Mononuclear cell (primary cell): ENCODE measurements around the gene SYNDIG1. TPM values are rescaled to one million over a fixed set of nuclear protein-coding genes. Genes with fewer than 3 reads are reported as not detected.

ENCODE experiments used
- H3K27me3 ChIP-seq: 2 replicates; pipeline ENCODE4 v1.6.0; 2011; ENCODE audit warnings: low read length, control low read depth; ENCODE audit not compliant: insufficient read depth
- H3K4me1 ChIP-seq: 2 replicates; pipeline ENCODE4 v1.5.1; 2011; ENCODE audit warnings: mild to moderate bottlenecking, low read length, control low read depth; ENCODE audit not compliant: insufficient read depth
- H3K4me3 ChIP-seq: 2 replicates; pipeline ENCODE4 v1.5.1; 2011; ENCODE audit warnings: mild to moderate bottlenecking, low read length, moderate library complexity
- H3K9me3 ChIP-seq: 2 replicates; pipeline ENCODE4 v1.5.1; 2011; ENCODE audit warnings: low read depth, mild to moderate bottlenecking, control low read depth, low read length
- total RNA-seq: library from RNA; depleted of rRNA; stranded (reverse); fragments of >200 nt; gene quantifications from one replicate; pipeline ENCODE4 v1.2.3, GENCODE V29; 2012

The SYNDIG1 gene
- total RNA-seq, 1 donor, result not detected

- H3K4me3 ChIP-seq, result no peak overlapping the region
- H3K9me3 ChIP-seq, result no peaks in the 10 kb centered on the region
- no peaks in the 10 kb centered on the region for H3K27me3 ChIP-seq
- no peaks in the 10 kb centered on the region for H3K4me1 ChIP-seq
Observed at GRCh38 chr20:24673678-24674570, 204.5 kb downstream of the SYNDIG1 start.

- Histone ChIP-seq H3K9me3 (no peaks in the 10 kb centered on the region), H3K27me3 (no peaks in the 10 kb centered on the region), H3K4me3 (no peak overlapping the region), H3K4me1 (no peaks in the 10 kb centered on the region)
Observed at GRCh38 chr20:24674921-24675605, 205.6 kb downstream of the SYNDIG1 start.

GRCh38 chr20:24675651-24676352 lies 206.4 kb downstream of the SYNDIG1 start:
- no peaks in the 10 kb centered on the region for H3K27me3 ChIP-seq
- H3K9me3 ChIP-seq, result no peaks in the 10 kb centered on the region
- H3K4me3 ChIP-seq, result no peak overlapping the region
- H3K4me1 ChIP-seq, result no peaks in the 10 kb centered on the region

GRCh38 chr20:24676353-24676977 lies 207.0 kb downstream of the SYNDIG1 start:
- Histone ChIP-seq H3K27me3 (no peaks in the 10 kb centered on the region), H3K9me3 (no peaks in the 10 kb centered on the region), H3K4me1 (no peaks in the 10 kb centered on the region), H3K4me3 (no peak overlapping the region)

GRCh38 chr20:24676978-24677370 lies 207.5 kb downstream of the SYNDIG1 start:
- no peaks in the 10 kb centered on the region for H3K27me3 ChIP-seq
- no peaks in the 10 kb centered on the region for H3K4me1 ChIP-seq
- H3K9me3 ChIP-seq, result no peaks in the 10 kb centered on the region
- H3K4me3 ChIP-seq, result no peak overlapping the region

GRCh38 chr20:24677626-24678315 lies 208.3 kb downstream of the SYNDIG1 start:
- Histone ChIP-seq H3K9me3 (no peaks in the 10 kb centered on the region), H3K4me3 (no peak overlapping the region), H3K27me3 (no peaks in the 10 kb centered on the region), H3K4me1 (no peaks in the 10 kb centered on the region)

GRCh38 chr20:24678351-24679106 lies 209.1 kb downstream of the SYNDIG1 start:
- Histone ChIP-seq H3K4me3 (no peak overlapping the region), H3K9me3 (no peaks in the 10 kb centered on the region), H3K27me3 (no peaks in the 10 kb centered on the region), H3K4me1 (no peaks in the 10 kb centered on the region)

- Histone ChIP-seq H3K4me1 (no peaks in the 10 kb centered on the region), H3K4me3 (no peak overlapping the region), H3K27me3 (no peaks in the 10 kb centered on the region), H3K9me3 (no peaks in the 10 kb centered on the region)
Observed at GRCh38 chr20:24679448-24680047, 210.1 kb downstream of the SYNDIG1 start.

GRCh38 chr20:24681634-24682495 lies 212.4 kb downstream of the SYNDIG1 start:
- H3K9me3 ChIP-seq, result no peaks in the 10 kb centered on the region
- no peak overlapping the region for H3K4me3 ChIP-seq
- H3K27me3 ChIP-seq, result no peaks in the 10 kb centered on the region
- no peaks in the 10 kb centered on the region for H3K4me1 ChIP-seq

- Histone ChIP-seq H3K9me3 (no peaks in the 10 kb centered on the region), H3K4me3 (no peak overlapping the region), H3K4me1 (no peaks in the 10 kb centered on the region), H3K27me3 (no peaks in the 10 kb centered on the region)
Observed at GRCh38 chr20:24682496-24682985, 213.1 kb downstream of the SYNDIG1 start.

- no peaks in the 10 kb centered on the region for H3K4me1 ChIP-seq
- no peak overlapping the region for H3K4me3 ChIP-seq
Observed at GRCh38 chr20:24683676-24684075, 214.2 kb downstream of the SYNDIG1 start.

GRCh38 chr20:24684421-24684871 lies 215.0 kb downstream of the SYNDIG1 start:
- Histone ChIP-seq H3K4me3 (no peak overlapping the region), H3K27me3 (no peaks in the 10 kb centered on the region), H3K9me3 (no peaks in the 10 kb centered on the region), H3K4me1 (no peaks in the 10 kb centered on the region)

More at GRCh38 chr20:24683676-24684075, 214.2 kb downstream of the SYNDIG1 start:
- no peaks in the 10 kb centered on the region for H3K9me3 ChIP-seq
- H3K27me3 ChIP-seq, result no peaks in the 10 kb centered on the region
